ENCODE measurements around the gene ABCA1.

- TF ChIP-seq, protein P1, sequence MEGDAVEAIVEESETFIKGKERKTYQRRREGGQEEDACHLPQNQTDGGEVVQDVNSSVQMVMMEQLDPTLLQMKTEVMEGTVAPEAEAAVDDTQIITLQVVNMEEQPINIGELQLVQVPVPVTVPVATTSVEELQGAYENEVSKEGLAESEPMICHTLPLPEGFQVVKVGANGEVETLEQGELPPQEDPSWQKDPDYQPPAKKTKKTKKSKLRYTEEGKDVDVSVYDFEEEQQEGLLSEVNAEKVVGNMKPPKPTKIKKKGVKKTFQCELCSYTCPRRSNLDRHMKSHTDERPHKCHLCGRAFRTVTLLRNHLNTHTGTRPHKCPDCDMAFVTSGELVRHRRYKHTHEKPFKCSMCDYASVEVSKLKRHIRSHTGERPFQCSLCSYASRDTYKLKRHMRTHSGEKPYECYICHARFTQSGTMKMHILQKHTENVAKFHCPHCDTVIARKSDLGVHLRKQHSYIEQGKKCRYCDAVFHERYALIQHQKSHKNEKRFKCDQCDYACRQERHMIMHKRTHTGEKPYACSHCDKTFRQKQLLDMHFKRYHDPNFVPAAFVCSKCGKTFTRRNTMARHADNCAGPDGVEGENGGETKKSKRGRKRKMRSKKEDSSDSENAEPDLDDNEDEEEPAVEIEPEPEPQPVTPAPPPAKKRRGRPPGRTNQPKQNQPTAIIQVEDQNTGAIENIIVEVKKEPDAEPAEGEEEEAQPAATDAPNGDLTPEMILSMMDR (conservative IDR thresholded peaks at IDR 0.05) = no peak
- no peak for TF ChIP-seq ZFX (IDR thresholded peaks at IDR 0.05)
These were observed 35.3 kb downstream of the ABCA1 start for GRCh38 chr9:104892701-104893100.

All from C4-2B (cell line).